Naive thymus-derived CD8-positive, alpha-beta T cell (primary cell): Measurements from ENCODE around the gene HMCN1. TPM values are rescaled to one million over a fixed set of nuclear protein-coding genes. Genes with fewer than 3 reads are reported as not detected.

Experiments used
- ATAC-seq, 2 donors: fragments of 150-1000 bp; cut with Tn5 transposase in 1 of 2; sonication (Bioruptor Pico), chemical (Tn5 transposase) in 1 of 2; 1 replicate in 1 of 2; 2 replicates in 1 of 2; pipeline ENCODE4 v1.10.0; 2021; ENCODE audit warnings: mild to moderate bottlenecking in 2 of 2, moderate library complexity in 2 of 2
- POLR2A ChIA-PET: fragments of 350-600 bp; sonication (Branson Sonifier 250); formaldehyde crosslinking; loops from one replicate; lab custom pipeline; 2021; ENCODE audit warnings: antibody characterized with exemption; lab: Charles Lee
- DNase-seq, 10 donors: peaks; one replicate each; pipeline versions ENCODE4 v3.0.0 to v3.0.0-alpha.2; 2020 to 2022
- H3K27ac Mint-ChIP-seq, 10 donors: one replicate each; pipeline ENCODE4 v1.8.0; 2020 to 2022; ENCODE audit warnings: mild to moderate bottlenecking in 10 of 10, mixed read lengths in 10 of 10, moderate library complexity in 4 of 10, inconsistent platforms in 1 of 10
- H3K27me3 Mint-ChIP-seq, 5 donors: one replicate each; pipeline ENCODE4 v1.8.0; 2021 to 2022; ENCODE audit warnings: mixed read lengths in 5 of 5
- H3K36me3 Mint-ChIP-seq, 3 donors: one replicate each; pipeline ENCODE4 v1.8.0; 2020 to 2022; ENCODE audit warnings: mixed read lengths in 3 of 3, mild to moderate bottlenecking in 2 of 3, inconsistent platforms in 1 of 3
- H3K4me1 Mint-ChIP-seq, 4 donors: one replicate each; pipeline ENCODE4 v1.8.0; 2021 to 2022; ENCODE audit warnings: mixed read lengths in 4 of 4
- H3K4me3 Mint-ChIP-seq, 10 donors: one replicate each; pipeline ENCODE4 v1.8.0; 2020 to 2022; ENCODE audit warnings: mild to moderate bottlenecking in 10 of 10, mixed read lengths in 10 of 10, moderate library complexity in 6 of 10, inconsistent platforms in 1 of 10
- H3K9me3 Mint-ChIP-seq, 9 donors: one replicate each; pipeline ENCODE4 v1.8.0; 2020 to 2022; ENCODE audit warnings: mixed read lengths in 9 of 9, mild to moderate bottlenecking in 3 of 9, inconsistent platforms in 1 of 9, moderate library complexity in 1 of 9
- polyA plus RNA-seq, 3 donors: library from polyadenylated mRNA; unstranded; fragments of 300-500 nt; fragmentation: Illumina TruSeq; gene quantifications; one replicate each; pipeline ENCODE4 v1.2.3, GENCODE V29; 2021
- total RNA-seq, 8 experiments: library from RNA in 2 of 8; stranded (reverse) in 2 of 8; gene quantifications; one replicate each; pipeline ENCODE4 v1.2.3 and lab custom pipeline; 2021 to 2026

The HMCN1 gene
- total RNA-seq (under 1 TPM; 0.14 to 0.26 TPM), polyA plus RNA-seq (not detected), total RNA-seq (lab: John Stamatoyannopoulos, UW) (0 to 0.26 (median 0) reads per million in 6 experiments)

- H3K36me3 Mint-ChIP-seq, result peaks cover 0 to 34% (median 15%) of the 10 kb centered on the region in 3 donors
- H3K4me3 Mint-ChIP-seq, result peak within 1 kb of the TSS; percentile 47 to 86 (median 76)
- peaks cover 9 to 18% (median 17%) of the 10 kb centered on the region in 4 donors for H3K4me1 Mint-ChIP-seq
- POLR2A ChIA-PET, result no interaction called here
- H3K27me3 Mint-ChIP-seq, result peaks cover 43 to 88% (median 49%) of the 10 kb centered on the region in 5 donors
- H3K9me3 Mint-ChIP-seq, result peaks cover 16 to 36% (median 22%) of the 10 kb centered on the region in 9 donors
- H3K27ac Mint-ChIP-seq, result peak within 1 kb of the TSS in 2 of 10 donors; percentile 1 to 18
- DNase-seq (peak in 4 of 10 donors; percentile 1 to 16 (median 8)), ATAC-seq (peak; percentile 45 to 50)
Measured at GRCh38 chr1:185733818-185734735, at the start of gene HMCN1. HMCN1 (plus strand) TSS chr1:185734391; CDS start chr1:185734780, 389 bp downstream.

- POLR2A ChIA-PET, result no interaction called here
- peaks cover 0 to 10% (median 1%) of the 10 kb centered on the region in 5 donors for H3K27me3 Mint-ChIP-seq
- H3K4me3 Mint-ChIP-seq, result no peak overlapping the region
- no peaks in the 10 kb centered on the region for H3K9me3 Mint-ChIP-seq
- no peak for DNase-seq
- peak overlapping the region in 1 of 10 donors; percentile 13 for H3K27ac Mint-ChIP-seq
- H3K4me1 Mint-ChIP-seq, result peaks cover 0 to 5% (median 0%) of the 10 kb centered on the region in 4 donors
- H3K36me3 Mint-ChIP-seq, result no peaks in the 10 kb centered on the region
- no peak for ATAC-seq
Measured at GRCh38 chr1:185686821-185687778, 47.1 kb upstream of the HMCN1 start.

- no peak for DNase-seq
- POLR2A ChIA-PET, result no interaction called here
- no peak overlapping the region for H3K4me3 Mint-ChIP-seq
- peaks cover 0 to 11% (median 1%) of the 10 kb centered on the region in 5 donors for H3K27me3 Mint-ChIP-seq
- H3K36me3 Mint-ChIP-seq, result peaks cover 0 to 7% (median 0%) of the 10 kb centered on the region in 3 donors
- H3K4me1 Mint-ChIP-seq, result peaks cover 10 to 26% (median 21%) of the 10 kb centered on the region in 4 donors
- H3K9me3 Mint-ChIP-seq, result peaks cover 0 to 7% (median 0%) of the 10 kb centered on the region in 9 donors
- H3K27ac Mint-ChIP-seq, result no peak overlapping the region
- ATAC-seq, result no peak
Measured at GRCh38 chr1:185690527-185690926, 43.7 kb upstream of the HMCN1 start.

GRCh38 chr1:185693654-185694053 is 40.5 kb upstream of the HMCN1 start:
- DNase-seq (no peak), ATAC-seq (peak; percentile 15 to 24)
- POLR2A ChIA-PET, result interaction anchor here (1.0 to 2.6 kb wide), 4 partner anchors 19 to 413 kb away, joined by 3 to 16 read pairs (median 4); partner anchors contain the start of gene IVNS1ABP
- Mint-ChIP-seq H3K4me1 (peaks cover 10 to 28% (median 19%) of the 10 kb centered on the region in 4 donors), H3K4me3 (peak overlapping the region; percentile 73 to 86 (median 78)), H3K27me3 (peaks cover 0 to 12% (median 1%) of the 10 kb centered on the region in 5 donors), H3K27ac (peak overlapping the region; percentile 84 to 99 (median 90)), H3K36me3 (peaks cover 0 to 7% (median 0%) of the 10 kb centered on the region in 3 donors), H3K9me3 (peaks cover 0 to 7% (median 0%) of the 10 kb centered on the region in 9 donors)

GRCh38 chr1:185694081-185694480 is 40.1 kb upstream of the HMCN1 start:
- peaks cover 0 to 7% (median 0%) of the 10 kb centered on the region in 9 donors for H3K9me3 Mint-ChIP-seq

GRCh38 chr1:185695299-185695698 is 38.9 kb upstream of the HMCN1 start:
- Mint-ChIP-seq H3K9me3 (peaks cover 0 to 7% (median 0%) of the 10 kb centered on the region in 9 donors), H3K36me3 (peaks cover 0 to 7% (median 0%) of the 10 kb centered on the region in 3 donors), H3K4me3 (peak overlapping the region in 2 of 10 donors; percentile 5 to 11), H3K27me3 (peaks cover 1 to 17% (median 6%) of the 10 kb centered on the region in 5 donors), H3K27ac (peak overlapping the region in 5 of 10 donors; percentile 0 to 99 (median 15)), H3K4me1 (peaks cover 10 to 28% (median 19%) of the 10 kb centered on the region in 4 donors)
- ATAC-seq (peak; percentile 37 to 54), DNase-seq (peak in 3 of 10 donors; percentile 23 to 42 (median 32))
- POLR2A ChIA-PET, result interaction anchor here (2.6 kb wide), 1 partner anchor 378 kb away, joined by 16 read pairs; the partner anchor contains the start of gene IVNS1ABP

More at GRCh38 chr1:185694081-185694480, 40.1 kb upstream of the HMCN1 start:
- Mint-ChIP-seq H3K4me3 (peak overlapping the region; percentile 73 to 86 (median 78)), H3K27me3 (peaks cover 0 to 15% (median 1%) of the 10 kb centered on the region in 5 donors), H3K4me1 (peaks cover 10 to 28% (median 19%) of the 10 kb centered on the region in 4 donors), H3K27ac (peak overlapping the region; percentile 84 to 99 (median 90)), H3K36me3 (peaks cover 0 to 7% (median 0%) of the 10 kb centered on the region in 3 donors)
- POLR2A ChIA-PET, result interaction anchor here (0.8 to 2.6 kb wide), 5 partner anchors 14 to 413 kb away, joined by 3 to 16 read pairs (median 4); partner anchors contain the start of gene IVNS1ABP
- peak; percentile 78 for ATAC-seq
- DNase-seq, result peak in 6 of 10 donors; percentile 4 to 36 (median 28)

- peaks cover 0 to 7% (median 0%) of the 10 kb centered on the region in 3 donors for H3K36me3 Mint-ChIP-seq
Measured at GRCh38 chr1:185696422-185697150, 37.6 kb upstream of the HMCN1 start.

GRCh38 chr1:185699874-185700273 is 34.3 kb upstream of the HMCN1 start:
- Mint-ChIP-seq H3K27me3 (peaks cover 9 to 27% (median 19%) of the 10 kb centered on the region in 5 donors), H3K4me3 (no peak overlapping the region), H3K4me1 (peaks cover 0 to 11% (median 3%) of the 10 kb centered on the region in 4 donors), H3K9me3 (no peaks in the 10 kb centered on the region), H3K27ac (no peak overlapping the region), H3K36me3 (no peaks in the 10 kb centered on the region)
- DNase-seq (no peak), ATAC-seq (no peak)
- POLR2A ChIA-PET, result no interaction called here

More at GRCh38 chr1:185696422-185697150, 37.6 kb upstream of the HMCN1 start:
- DNase-seq (no peak), ATAC-seq (no peak)
- Mint-ChIP-seq H3K27ac (peak overlapping the region in 2 of 10 donors; percentile 9 to 11), H3K27me3 (peaks cover 9 to 23% (median 16%) of the 10 kb centered on the region in 5 donors), H3K9me3 (peaks cover 0 to 7% (median 0%) of the 10 kb centered on the region in 9 donors), H3K4me1 (peaks cover 10 to 28% (median 19%) of the 10 kb centered on the region in 4 donors), H3K4me3 (no peak overlapping the region)
- POLR2A ChIA-PET, result no interaction called here

GRCh38 chr1:185701650-185702049 is 32.5 kb upstream of the HMCN1 start:
- Mint-ChIP-seq H3K36me3 (no peaks in the 10 kb centered on the region), H3K4me1 (peaks cover 0 to 3% (median 0%) of the 10 kb centered on the region in 4 donors), H3K27ac (no peak overlapping the region), H3K4me3 (no peak overlapping the region), H3K27me3 (peaks cover 9 to 32% (median 21%) of the 10 kb centered on the region in 5 donors), H3K9me3 (no peaks in the 10 kb centered on the region)
- DNase-seq, result no peak
- ATAC-seq, result no peak
- POLR2A ChIA-PET, result no interaction called here

- H3K27ac Mint-ChIP-seq, result no peak overlapping the region
- H3K4me1 Mint-ChIP-seq, result peaks cover 0 to 3% (median 0%) of the 10 kb centered on the region in 4 donors
Measured at GRCh38 chr1:185704181-185704580, 30.0 kb upstream of the HMCN1 start.

GRCh38 chr1:185716095-185716494 is 18.1 kb upstream of the HMCN1 start:
- POLR2A ChIA-PET, result no interaction called here
- Mint-ChIP-seq H3K9me3 (peaks cover 0 to 10% (median 2%) of the 10 kb centered on the region in 9 donors), H3K27ac (no peak overlapping the region), H3K36me3 (peaks cover 0 to 8% (median 0%) of the 10 kb centered on the region in 3 donors), H3K27me3 (peaks cover 8 to 19% (median 12%) of the 10 kb centered on the region in 5 donors), H3K4me3 (no peak overlapping the region), H3K4me1 (no peaks in the 10 kb centered on the region)
- ATAC-seq, result no peak
- DNase-seq, result no peak

More at GRCh38 chr1:185704181-185704580, 30.0 kb upstream of the HMCN1 start:
- no peak overlapping the region for H3K4me3 Mint-ChIP-seq
- H3K9me3 Mint-ChIP-seq, result peaks cover 0 to 11% (median 0%) of the 10 kb centered on the region in 9 donors
- peaks cover 13 to 52% (median 23%) of the 10 kb centered on the region in 5 donors for H3K27me3 Mint-ChIP-seq
- POLR2A ChIA-PET, result no interaction called here
- no peak for ATAC-seq
- no peak for DNase-seq
- peaks cover 0 to 2% (median 0%) of the 10 kb centered on the region in 3 donors for H3K36me3 Mint-ChIP-seq
